GM04504 (cell line): ENCODE measurements around the gene SOX3.

ENCODE experiments used
- DNase-seq: peaks from one replicate; pipeline ENCODE4 v3.0.0-alpha.2; 2012; ENCODE audit warnings: low read depth

SOX3 gene

DNA sequence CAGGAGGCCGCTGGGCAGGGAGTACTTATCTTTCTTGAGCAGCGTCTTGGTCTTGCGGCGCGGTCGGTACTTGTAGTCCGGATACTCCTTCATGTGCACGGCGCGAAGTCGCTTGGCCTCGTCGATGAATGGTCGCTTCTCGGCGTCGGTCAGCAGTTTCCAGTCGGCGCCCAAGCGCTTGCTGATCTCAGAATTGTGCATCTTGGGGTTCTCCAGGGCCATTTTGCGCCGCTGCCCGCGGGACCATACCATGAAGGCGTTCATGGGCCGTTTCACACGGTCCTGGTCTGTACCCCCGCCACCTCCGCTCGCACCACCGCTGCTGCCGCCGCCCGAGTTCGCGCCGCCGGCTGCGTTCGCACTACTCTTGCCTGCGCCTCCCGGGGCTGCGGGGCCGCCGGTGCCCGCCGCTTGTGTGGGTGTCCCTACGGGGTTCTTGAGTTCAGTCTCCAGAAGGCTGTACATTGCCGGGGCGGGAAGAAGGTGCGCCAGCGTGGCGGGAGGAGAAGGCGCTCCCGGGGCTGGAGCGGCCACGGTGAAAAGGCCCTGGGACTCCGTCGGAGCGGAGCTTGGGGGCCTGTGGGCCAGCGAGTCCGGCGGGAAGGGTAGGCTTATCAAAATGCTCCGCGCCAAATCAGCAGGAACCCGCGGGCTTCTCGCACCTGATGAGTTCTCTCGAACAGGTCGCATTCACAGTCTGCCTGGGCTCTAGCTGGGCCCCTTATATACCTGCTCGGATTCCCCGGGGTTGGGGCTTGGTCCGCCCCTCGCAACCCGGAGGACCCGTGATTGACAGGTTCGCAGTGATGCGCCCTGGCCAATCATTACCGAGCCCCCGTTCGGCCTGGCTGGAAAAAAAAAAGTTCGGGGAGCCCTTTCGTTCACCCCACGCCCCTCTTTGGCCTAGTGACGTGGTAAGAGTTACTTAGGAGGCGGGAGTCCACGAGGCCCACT lies at the start of gene SOX3:
TSS of gene SOX3 (minus strand) at position 699 of the 954 bp plus-strand sequence. CDS start at position 690, 9 bp downstream.
- no peak for DNase-seq

DNA sequence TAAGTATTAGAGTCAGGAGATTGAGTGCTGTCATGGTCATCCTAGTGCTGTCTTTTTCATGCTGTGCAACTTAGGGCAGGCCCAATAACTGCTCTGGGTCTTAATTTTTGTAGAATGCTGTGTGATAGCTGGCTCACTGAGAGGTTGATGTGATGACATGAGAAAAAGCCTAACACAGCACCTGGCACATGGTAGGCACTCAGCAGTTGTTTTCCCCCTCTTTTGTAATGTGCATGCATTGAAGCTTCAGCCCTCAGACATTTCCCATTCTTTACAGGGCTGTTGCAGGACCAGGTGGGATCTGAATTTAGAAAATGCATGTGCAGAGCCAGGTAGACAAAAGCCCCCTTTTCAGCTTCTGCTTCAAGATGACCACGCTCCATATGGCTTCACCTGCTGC lies 44.1 kb upstream of the SOX3 start:
- no peak for DNase-seq

DNA sequence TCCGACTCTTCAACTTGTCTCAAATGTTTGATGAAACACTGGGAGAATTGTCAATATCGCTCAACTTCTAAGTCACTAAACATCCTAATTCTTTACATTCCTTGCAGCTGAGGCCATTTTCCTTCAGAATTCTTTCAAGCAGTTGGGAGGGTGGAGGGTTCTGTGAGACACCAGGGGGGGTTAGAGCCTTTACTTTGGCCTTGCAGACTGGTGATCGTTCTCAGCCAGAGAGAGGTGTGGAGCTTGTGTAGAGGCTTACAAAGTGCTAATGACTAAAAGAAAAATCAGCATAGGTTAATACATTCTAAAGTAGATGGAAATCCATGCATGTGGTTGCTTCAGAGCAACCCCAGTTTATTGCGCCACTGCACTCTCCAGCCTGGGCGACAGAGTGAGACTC lies 21.3 kb upstream of the SOX3 start:
- DNase-seq = no peak

GRCh38 chrX:140525448-140525847 lies 20.6 kb upstream of the SOX3 start:
- no peak for DNase-seq

GRCh38 chrX:140524556-140524955 lies 19.7 kb upstream of the SOX3 start:
- no peak for DNase-seq

- DNase-seq = no peak
Observed at GRCh38 chrX:140521393-140521792, 16.5 kb upstream of the SOX3 start.

DNA sequence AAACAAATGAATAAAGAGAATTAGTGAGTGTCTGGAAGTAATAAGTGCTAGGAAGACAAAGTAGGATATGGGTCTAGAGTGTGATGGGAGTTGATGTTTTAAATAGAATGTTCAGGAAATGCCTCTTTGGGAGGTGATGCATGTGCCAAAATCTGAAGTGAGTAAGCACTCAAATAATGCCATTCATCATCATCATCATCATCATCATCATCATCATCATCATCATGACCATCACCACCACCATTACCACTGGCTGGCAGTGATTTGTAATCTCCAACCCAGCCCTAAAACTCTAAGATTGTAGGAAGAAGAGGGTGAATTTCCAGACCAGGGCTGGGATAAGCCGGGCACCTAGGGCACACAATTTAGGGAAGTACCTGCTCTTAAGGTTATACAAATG lies 9.7 kb upstream of the SOX3 start:
- DNase-seq = no peak

GRCh38 chrX:140510895-140511295 lies 6.0 kb upstream of the SOX3 start:
- DNase-seq = no peak

DNA sequence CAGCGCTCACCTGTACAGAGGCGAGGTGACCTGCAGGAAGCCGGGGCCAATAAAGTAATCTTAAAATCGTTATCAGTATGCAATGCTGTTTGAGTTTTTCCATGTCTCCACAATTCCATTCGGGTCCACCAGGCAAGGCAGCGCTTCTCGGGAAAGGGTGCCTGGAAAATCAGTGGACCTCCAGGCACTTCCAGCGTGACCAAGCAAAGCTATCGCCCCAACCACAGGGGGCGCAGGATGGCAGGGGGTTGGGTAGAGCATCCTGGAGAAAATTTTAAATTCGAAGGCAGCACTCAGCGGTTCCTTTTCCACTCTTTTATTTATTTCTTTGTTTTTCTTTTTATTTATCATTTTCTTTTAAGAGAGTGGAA lies 5.4 kb upstream of the SOX3 start:
- DNase-seq = no peak

GRCh38 chrX:140509468-140510305 lies 4.8 kb upstream of the SOX3 start:
- no peak for DNase-seq

GRCh38 chrX:140508958-140509357 lies 4.1 kb upstream of the SOX3 start:
- no peak for DNase-seq

- DNase-seq = no peak
Observed at GRCh38 chrX:140507982-140508305, 3.1 kb upstream of the SOX3 start.

GRCh38 chrX:140507223-140507981 lies 2.5 kb upstream of the SOX3 start:
- no peak for DNase-seq

DNA sequence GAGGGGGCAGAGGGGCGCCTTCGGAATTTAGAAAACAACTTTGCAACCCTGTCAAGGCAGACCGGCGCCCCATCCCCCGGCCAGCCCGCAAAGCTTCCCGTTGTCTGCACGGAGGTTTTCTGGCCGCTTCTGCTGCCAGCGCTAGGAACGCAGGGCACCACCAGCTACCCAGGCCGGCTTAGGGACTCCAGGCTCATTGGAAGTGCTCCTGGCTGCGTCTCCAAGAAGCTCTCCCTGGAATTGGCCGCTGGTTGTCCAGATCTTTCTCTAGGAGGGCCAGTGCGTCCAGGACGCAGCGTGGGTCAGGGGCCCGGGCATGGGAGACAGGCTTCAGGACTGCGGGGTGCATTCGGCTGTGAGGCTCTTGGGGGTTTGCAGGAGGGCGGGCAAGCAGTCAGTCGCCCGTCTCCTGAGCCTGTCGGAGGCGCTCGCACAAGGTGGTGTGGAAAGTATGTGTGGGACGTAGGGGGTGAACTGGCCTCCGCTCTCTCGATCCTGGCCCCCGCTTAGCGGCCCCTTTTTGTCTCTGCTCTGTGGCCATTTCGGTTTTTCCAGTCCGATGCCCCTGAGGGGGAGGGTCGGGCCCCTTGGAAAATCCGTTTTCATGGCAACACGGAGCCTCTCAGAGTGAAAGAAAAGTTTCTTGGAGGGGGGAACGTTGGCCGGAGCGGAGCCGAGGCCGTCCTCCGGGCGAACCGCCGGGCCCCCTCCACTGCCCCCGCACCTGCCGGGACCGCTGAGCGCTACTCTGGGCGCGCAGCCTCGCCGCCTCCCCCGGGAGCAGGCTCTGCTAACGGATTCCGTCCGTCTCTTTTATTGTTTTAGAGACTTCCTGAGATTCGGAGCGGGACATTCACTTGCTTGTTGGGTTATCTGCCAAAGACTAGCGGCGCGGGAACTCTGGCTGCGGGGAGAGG lies 810 bp upstream of the SOX3 start:
- no peak for DNase-seq

DNA sequence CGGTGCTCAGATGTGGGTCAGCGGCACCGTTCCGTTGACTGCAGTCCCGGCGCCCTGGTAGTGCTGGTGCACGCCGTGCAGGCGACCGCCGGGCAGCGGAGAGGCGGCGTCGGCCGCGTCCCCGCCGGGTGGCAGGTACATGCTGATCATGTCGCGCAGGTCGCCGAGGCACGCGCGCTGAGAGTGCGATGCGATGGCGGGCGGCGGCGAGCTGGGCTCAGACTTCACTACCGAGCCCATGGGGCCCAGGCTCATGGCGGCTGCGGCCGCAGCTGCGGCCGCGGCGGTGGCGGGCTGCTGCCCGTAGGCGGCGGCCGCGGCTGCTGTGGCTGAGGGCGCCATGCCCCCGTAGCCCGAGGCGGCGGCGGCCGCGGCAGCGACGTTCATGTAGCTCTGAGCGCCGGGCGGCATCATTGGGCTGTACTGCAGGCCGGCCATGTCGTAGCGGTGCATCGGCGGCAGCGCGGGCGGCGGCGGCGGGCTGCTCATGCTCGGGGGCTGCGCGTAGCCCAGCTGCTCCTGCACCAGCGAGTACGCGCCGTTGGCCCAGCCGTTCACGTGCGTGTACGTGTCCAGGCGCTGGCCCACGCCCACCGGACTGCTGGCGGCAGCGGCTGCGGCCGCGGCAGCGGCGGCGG lies 1.0 kb downstream of the SOX3 start:
- no peak for DNase-seq

DNA sequence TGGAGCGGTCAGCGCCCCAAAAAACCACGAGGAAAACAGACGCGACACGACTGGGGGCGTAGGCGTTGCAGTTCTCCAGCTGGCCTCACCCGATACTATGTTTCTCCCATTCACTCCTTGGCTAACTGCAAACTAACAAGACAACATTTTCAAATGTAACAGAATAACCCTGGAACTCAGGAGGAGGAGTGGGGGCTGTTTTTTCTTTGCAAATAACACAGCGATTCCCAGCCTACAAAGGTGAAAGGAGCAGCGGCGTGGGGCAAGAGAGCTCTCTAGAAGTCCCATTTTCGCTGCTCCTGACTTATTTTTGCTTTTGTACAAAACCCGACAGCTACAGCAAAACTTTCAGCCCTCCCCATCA lies 1.6 kb downstream of the SOX3 start:
- DNase-seq = no peak

DNA sequence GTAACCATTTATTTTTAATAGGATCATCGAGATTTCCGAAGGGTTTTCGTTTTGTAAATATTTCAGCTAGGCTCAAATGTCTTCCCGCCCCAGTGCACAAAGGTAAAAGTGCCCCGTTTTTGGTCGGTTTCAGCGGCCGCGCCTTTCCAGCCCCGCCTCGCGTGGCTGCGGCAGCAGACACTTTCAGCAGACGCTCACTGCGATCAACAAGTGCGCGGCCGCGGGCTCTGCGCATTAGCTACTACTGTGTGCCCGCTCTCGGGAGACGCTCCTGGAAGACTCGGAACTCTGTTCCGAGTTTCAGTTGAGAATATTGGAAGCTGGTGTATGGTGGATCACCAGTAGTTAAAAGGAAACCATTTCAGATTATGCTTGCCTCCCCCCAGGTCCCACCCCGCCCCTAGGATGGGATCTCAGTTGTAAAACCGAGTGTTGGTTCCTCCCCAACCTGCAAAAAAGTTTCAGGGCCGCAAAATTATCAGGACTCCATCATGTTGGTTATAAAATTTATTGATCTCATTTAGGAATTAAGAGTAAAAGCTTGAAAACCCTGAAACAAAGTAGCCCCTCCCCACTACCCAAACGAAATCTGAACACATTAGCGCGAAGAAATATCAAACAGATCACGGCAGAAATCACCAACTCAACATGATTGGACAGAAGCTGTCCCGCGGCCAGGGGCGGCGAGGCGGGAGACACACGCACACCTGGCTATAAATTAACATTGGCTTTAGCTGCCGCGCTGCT lies 2.2 kb downstream of the SOX3 start:
- no peak for DNase-seq

DNA sequence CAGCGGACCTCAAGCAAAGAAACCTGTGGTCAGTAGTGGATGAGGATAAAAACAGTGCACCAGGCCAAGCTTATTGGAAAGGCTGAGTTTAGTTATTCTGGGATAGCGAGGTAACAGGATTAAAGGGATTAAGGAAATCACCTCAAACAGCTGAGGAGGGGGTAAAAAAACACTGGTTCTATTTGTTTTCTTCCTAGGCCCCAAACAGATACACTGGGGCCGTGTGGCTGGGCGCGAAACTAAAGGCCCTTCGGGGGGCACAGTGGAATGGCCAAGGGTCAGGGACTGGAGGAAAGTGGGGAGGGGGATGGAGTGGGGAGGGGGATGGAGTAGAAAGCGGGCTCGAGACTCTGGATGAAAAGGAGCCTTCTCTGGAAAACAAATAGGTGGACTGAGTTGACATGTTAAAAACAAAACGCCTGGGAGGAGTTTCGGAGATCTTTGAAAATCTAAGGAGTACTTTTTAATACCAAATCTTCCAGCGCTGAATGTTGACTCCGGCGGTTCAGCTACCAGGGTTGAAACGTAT lies 2.9 kb downstream of the SOX3 start:
- DNase-seq = no peak

GRCh38 chrX:140501321-140501720 lies 3.5 kb downstream of the SOX3 start:
- no peak for DNase-seq

- DNase-seq = no peak
Observed at GRCh38 chrX:140500441-140500840, 4.4 kb downstream of the SOX3 start.
